Measurements from ENCODE around the gene HS1BP3. TPM values are rescaled to one million over a fixed set of nuclear protein-coding genes. Genes with fewer than 3 reads are reported as not detected.

Gene HS1BP3
- total RNA-seq, 1 experiment from 2014 or later: 16.2 TPM

GRCh38 chr2:20624884-20625485 is 25.9 kb downstream of the HS1BP3 start:
- Histone ChIP-seq H3K27me3 (ENCODE audit: insufficient read depth, low read depth) (no peaks in the 10 kb centered on the region), H3K9me2 (ENCODE audit: insufficient read depth) (no peaks in the 10 kb centered on the region), H3F3A (ENCODE audit: insufficient read depth, low read depth) (no peaks in the 10 kb centered on the region), H3K9me3 (ENCODE audit: insufficient read depth, low read depth) (no peaks in the 10 kb centered on the region), H3K27ac (no peak overlapping the region), H3K79me2 (ENCODE audit: low read depth) (no peaks in the 10 kb centered on the region), H3K4me1 (replicated peaks; ENCODE audit: insufficient read depth) (peaks cover 14% of the 10 kb centered on the region), H3K4me3 (no peak overlapping the region), H3K4me2 (no peak overlapping the region), H4K20me1 (ENCODE audit: insufficient read depth) (no peaks in the 10 kb centered on the region), H2AFZ (no peak overlapping the region), H3K36me3 (ENCODE audit: low read depth) (no peaks in the 10 kb centered on the region)
- CTCF ChIA-PET: no interaction called here
- TF ChIP-seq CTCF (conservative IDR thresholded peaks at IDR 0.05) (no peak), EZH2 (IDR thresholded peaks at IDR 0.05; ENCODE audit: low read depth) (no peak)
- intact Hi-C loops (cut with micrococcal nuclease; ENCODE audit: unreplicated experiment): no loop called here
- no peak for DNase-seq
- POLR2A ChIA-PET (ENCODE audit: unreplicated experiment): no interaction called here
- BruUV-seq (replicated peaks): no TSS peak

GRCh38 chr2:20624156-20624883 is 26.6 kb downstream of the HS1BP3 start:
- Histone ChIP-seq H4K20me1 (ENCODE audit: insufficient read depth) (no peaks in the 10 kb centered on the region), H3F3A (ENCODE audit: insufficient read depth, low read depth) (no peaks in the 10 kb centered on the region), H3K4me1 (replicated peaks; ENCODE audit: insufficient read depth) (peaks cover 17% of the 10 kb centered on the region), H3K9me3 (ENCODE audit: insufficient read depth, low read depth) (no peaks in the 10 kb centered on the region), H3K27me3 (ENCODE audit: insufficient read depth, low read depth) (no peaks in the 10 kb centered on the region), H3K4me2 (no peak overlapping the region), H3K27ac (no peak overlapping the region), H3K4me3 (no peak overlapping the region), H3K9me2 (ENCODE audit: insufficient read depth) (no peaks in the 10 kb centered on the region), H3K79me2 (ENCODE audit: low read depth) (no peaks in the 10 kb centered on the region), H3K36me3 (ENCODE audit: low read depth) (no peaks in the 10 kb centered on the region), H2AFZ (no peak overlapping the region)
- no peak for TF ChIP-seq EZH2 (IDR thresholded peaks at IDR 0.05; ENCODE audit: low read depth)
- no TSS peak for BruUV-seq (replicated peaks)
- CTCF ChIA-PET: no interaction called here
- POLR2A ChIA-PET (ENCODE audit: unreplicated experiment): no interaction called here
- intact Hi-C loops (cut with micrococcal nuclease; ENCODE audit: unreplicated experiment): no loop called here
- DNase-seq: no peak

- Histone ChIP-seq H3K4me1 (replicated peaks; ENCODE audit: insufficient read depth) (peaks cover 22% of the 10 kb centered on the region), H3K27ac (no peak overlapping the region), H3K36me3 (ENCODE audit: low read depth) (no peaks in the 10 kb centered on the region), H4K20me1 (ENCODE audit: insufficient read depth) (no peaks in the 10 kb centered on the region), H3K9me3 (ENCODE audit: insufficient read depth, low read depth) (no peaks in the 10 kb centered on the region), H3F3A (ENCODE audit: insufficient read depth, low read depth) (no peaks in the 10 kb centered on the region), H3K27me3 (ENCODE audit: insufficient read depth, low read depth) (no peaks in the 10 kb centered on the region), H3K79me2 (ENCODE audit: low read depth) (no peaks in the 10 kb centered on the region), H2AFZ (no peak overlapping the region), H3K9me2 (ENCODE audit: insufficient read depth) (no peaks in the 10 kb centered on the region), H3K4me2 (no peak overlapping the region), H3K4me3 (no peak overlapping the region)
- DNase-seq: no peak
- no TSS peak for BruUV-seq (replicated peaks)
- CTCF ChIA-PET: no interaction called here
- TF ChIP-seq EZH2 (IDR thresholded peaks at IDR 0.05; ENCODE audit: low read depth) (no peak), CTCF (conservative IDR thresholded peaks at IDR 0.05) (no peak)
- intact Hi-C loops (cut with micrococcal nuclease; ENCODE audit: unreplicated experiment): no loop called here
- POLR2A ChIA-PET (ENCODE audit: unreplicated experiment): no interaction called here
Measured at GRCh38 chr2:20623741-20624155, 27.1 kb downstream of the HS1BP3 start.

All from PC-9 (cell line).